NB4 (cell line): Measurements from ENCODE around the gene ARHGAP24.

Experiments used
- CTCF ChIP-seq: IDR thresholded peaks from one replicate; pipeline ENCODE4 v1.5.1; 2012; ENCODE audit warnings: low read depth, low read length
- MAX ChIP-seq: IDR thresholded peaks from 2 replicates; pipeline ENCODE4 v1.6.1; 2011; ENCODE audit warnings: low read depth, low read length
- MYC ChIP-seq: IDR thresholded peaks from 2 replicates; pipeline ENCODE4 v1.6.1; 2011; ENCODE audit warnings: low read depth, low read length
- POLR2A ChIP-seq: IDR thresholded peaks from 2 replicates; pipeline ENCODE4 v1.6.1; 2011; ENCODE audit warnings: mild to moderate bottlenecking; ENCODE audit not compliant: insufficient read length; ENCODE audit errors: extremely low read depth

GRCh38 chr4:85573270-85573669 lies 98.3 kb downstream of the ARHGAP24 start:
- no peak for TF ChIP-seq CTCF
- no peak for TF ChIP-seq POLR2A
- no peak for TF ChIP-seq MAX
- TF ChIP-seq MYC: no peak
